SK-MEL-5 (cell line): Measurements from ENCODE around the gene CCT3. TPM values are rescaled to one million over a fixed set of nuclear protein-coding genes. Genes with fewer than 3 reads are reported as not detected.
A peak's percentile ranks its signal among the peaks of the same experiment; 100 is the strongest.
"Not testable (repeated sequence)": the region's sequence is repeated elsewhere in the genome, so short reads cannot be mapped to it uniquely, and the experiment has no call there.

Experiments used
- DNase-seq: peaks from one replicate; pipeline ENCODE4 v3.0.0-alpha.2; 2016; ENCODE audit warnings: low read depth, low spot score
- in situ Hi-C: cut with HindIII; loops from 2 replicates; pipeline ENCODE4 v1.10.0; 2016; ENCODE audit warnings: low sequenced_read_pairs, high pct_unique_total_duplicates, low pct_unique_long_range_greater_than_20kb
- total RNA-seq: library from RNA; depleted of rRNA; stranded (reverse); fragments of >200 nt; shearing (Covaris generic); gene quantifications from 2 replicates; pipeline ENCODE4 v1.2.3, GENCODE V29; 2014

Gene CCT3
- total RNA-seq, 1 experiment from 2014 or later = 520 TPM

GRCh38 chr1:156371553-156372264 lies 33.6 kb upstream of the CCT3 start:
- peak; percentile 17 for DNase-seq
- in situ Hi-C loops = no loop called here

GRCh38 chr1:156369685-156370286 lies 31.7 kb upstream of the CCT3 start:
- DNase-seq, in situ Hi-C loops: not testable (repeated sequence)

- in situ Hi-C loops = no loop called here
- peak; percentile 32 for DNase-seq
These were observed 31.0 kb upstream of the CCT3 start, which contains the start of gene RHBG for GRCh38 chr1:156368889-156369684. Gene RHBG (plus strand): TSS chr1:156369211. CDS start chr1:156369250, 39 bp downstream.

GRCh38 chr1:156368157-156368658 lies 30.1 kb upstream of the CCT3 start:
- DNase-seq = no peak
- in situ Hi-C loops = no loop called here

- in situ Hi-C loops = no loop called here
- no peak for DNase-seq
These were observed 29.5 kb upstream of the CCT3 start for GRCh38 chr1:156367383-156368156.

GRCh38 chr1:156366378-156367166 lies 28.5 kb upstream of the CCT3 start:
- in situ Hi-C loops = no loop called here
- no peak for DNase-seq

GRCh38 chr1:156365754-156366153 lies 27.7 kb upstream of the CCT3 start:
- no peak for DNase-seq
- in situ Hi-C loops = no loop called here

- in situ Hi-C loops = no loop called here
- no peak for DNase-seq
These were observed 22.4 kb upstream of the CCT3 start for GRCh38 chr1:156360534-156360933.

- DNase-seq = peak; percentile 70
- in situ Hi-C loops = no loop called here
These were observed 21.9 kb upstream of the CCT3 start for GRCh38 chr1:156359973-156360372.

- in situ Hi-C loops = no loop called here
- no peak for DNase-seq
These were observed 21.2 kb upstream of the CCT3 start for GRCh38 chr1:156359249-156359648.

GRCh38 chr1:156358641-156359040 lies 20.5 kb upstream of the CCT3 start:
- in situ Hi-C loops = no loop called here
- DNase-seq = no peak

- in situ Hi-C loops = no loop called here
- no peak for DNase-seq
These were observed 19.9 kb upstream of the CCT3 start for GRCh38 chr1:156357977-156358376.

GRCh38 chr1:156356875-156357534 lies 18.9 kb upstream of the CCT3 start:
- peak; percentile 51 for DNase-seq
- in situ Hi-C loops = no loop called here

- DNase-seq = no peak
- in situ Hi-C loops = no loop called here
These were observed 18.3 kb upstream of the CCT3 start for GRCh38 chr1:156356262-156356874.

- in situ Hi-C loops, DNase-seq: not testable (repeated sequence)
These were observed 14.4 kb upstream of the CCT3 start for GRCh38 chr1:156352481-156352880.

GRCh38 chr1:156347331-156347730 lies 9.2 kb upstream of the CCT3 start:
- no peak for DNase-seq
- in situ Hi-C loops = no loop called here
